ENCODE results near the gene SLC35G6.
"Not testable (repeated sequence)": the region's sequence is repeated elsewhere in the genome, so short reads cannot be mapped to it uniquely, and the experiment has no call there.

The SLC35G6 gene

GRCh38 chr17:7481275-7481674 lies at the start of gene SLC35G6:
Gene SLC35G6, plus strand, starts transcription at chr17:7481446. Its CDS starts 71 bp downstream, at chr17:7481517.
- ATAC-seq (ENCODE audit: insufficient read depth, low read depth); H3K9me3 ChIP-seq (ENCODE audit: insufficient read depth, low read length, severe bottlenecking); DNase-seq; H3K27me3 ChIP-seq (ENCODE audit: insufficient read depth, low read length, poor library complexity); H3K36me3 ChIP-seq (ENCODE audit: insufficient read depth, low read length): not testable (repeated sequence)
- Histone ChIP-seq H2AFZ (ENCODE audit: low read depth, low read length) (peak within 1 kb of the TSS; percentile 73; the same call in 1 of the 2 replicates), H4K20me1 (ENCODE audit: insufficient read depth, low read length) (peaks cover 38% of the 10 kb centered on the region), H3K79me2 (ENCODE audit: insufficient read depth, low read length) (peaks cover 60% of the 10 kb centered on the region), H3K4me1 (ENCODE audit: insufficient read depth, low read length) (peaks cover 51% of the 10 kb centered on the region), H3K27ac (ENCODE audit: low read length) (peak within 1 kb of the TSS; percentile 80), H3K4me3 (ENCODE audit: low read depth in 1 of 2, low read length in 2 of 2) (peak within 1 kb of the TSS in 1 of 2 experiments; percentile 65; a peak in 2 of 4 replicates), H3K4me2 (ENCODE audit: insufficient read depth, low read length) (peak within 1 kb of the TSS; percentile 88), H3K9ac (ENCODE audit: low read depth, low read length) (peak within 1 kb of the TSS; percentile 98)

GRCh38 chr17:7432296-7432695 lies 49.0 kb upstream of the SLC35G6 start:
- no peak overlapping the region for H3K4me3 ChIP-seq (ENCODE audit: low read depth in 1 of 2, low read length in 2 of 2)

GRCh38 chr17:7435676-7436555 lies 45.3 kb upstream of the SLC35G6 start:
- ATAC-seq (ENCODE audit: insufficient read depth, low read depth) (peak; percentile 32), DNase-seq (peak; percentile 53)
- Histone ChIP-seq H3K27me3 (ENCODE audit: insufficient read depth, low read length, poor library complexity) (no peaks in the 10 kb centered on the region), H3K9me3 (ENCODE audit: insufficient read depth, low read length, severe bottlenecking) (no peaks in the 10 kb centered on the region), H2AFZ (ENCODE audit: low read depth, low read length) (peak overlapping the region; percentile 86), H3K9ac (ENCODE audit: low read depth, low read length) (peak overlapping the region; percentile 64), H4K20me1 (ENCODE audit: insufficient read depth, low read length) (no peaks in the 10 kb centered on the region), H3K36me3 (ENCODE audit: insufficient read depth, low read length) (peaks cover 4% of the 10 kb centered on the region; the same call in 1 of the 2 replicates), H3K4me2 (ENCODE audit: insufficient read depth, low read length) (peak overlapping the region; percentile 90), H3K4me3 (ENCODE audit: low read depth in 1 of 2, low read length in 2 of 2) (peak overlapping the region; percentile 72 to 82), H3K4me1 (ENCODE audit: insufficient read depth, low read length) (peaks cover 17% of the 10 kb centered on the region), H3K79me2 (ENCODE audit: insufficient read depth, low read length) (peaks cover 15% of the 10 kb centered on the region), H3K27ac (ENCODE audit: low read length) (peak overlapping the region; percentile 77)
- TF ChIP-seq EZH2 (IDR thresholded peaks at IDR 0.05; ENCODE audit: borderline replicate concordance, low read depth, low read length, severe bottlenecking), result no peak
- TF ChIP-seq CTCF (IDR thresholded peaks at IDR 0.05; ENCODE audit: borderline replicate concordance, extremely low read depth, low read length, poor library complexity, severe bottlenecking), result peak; percentile 41

More at GRCh38 chr17:7432296-7432695, 49.0 kb upstream of the SLC35G6 start:
- Histone ChIP-seq H2AFZ (ENCODE audit: low read depth, low read length) (no peak overlapping the region), H3K4me1 (ENCODE audit: insufficient read depth, low read length) (peaks cover 17% of the 10 kb centered on the region), H3K36me3 (ENCODE audit: insufficient read depth, low read length) (peaks cover 4% of the 10 kb centered on the region; the same call in 1 of the 2 replicates), H3K9me3 (ENCODE audit: insufficient read depth, low read length, severe bottlenecking) (no peaks in the 10 kb centered on the region), H4K20me1 (ENCODE audit: insufficient read depth, low read length) (no peaks in the 10 kb centered on the region), H3K27me3 (ENCODE audit: insufficient read depth, low read length, poor library complexity) (no peaks in the 10 kb centered on the region), H3K79me2 (ENCODE audit: insufficient read depth, low read length) (peaks cover 15% of the 10 kb centered on the region), H3K4me2 (ENCODE audit: insufficient read depth, low read length) (no peak overlapping the region), H3K27ac (ENCODE audit: low read length) (no peak overlapping the region), H3K9ac (ENCODE audit: low read depth, low read length) (no peak overlapping the region)
- ATAC-seq (ENCODE audit: insufficient read depth, low read depth), result no peak
- TF ChIP-seq EZH2 (IDR thresholded peaks at IDR 0.05; ENCODE audit: borderline replicate concordance, low read depth, low read length, severe bottlenecking), result no peak
- no peak for TF ChIP-seq CTCF (IDR thresholded peaks at IDR 0.05; ENCODE audit: borderline replicate concordance, extremely low read depth, low read length, poor library complexity, severe bottlenecking)
- no peak for DNase-seq
